ENCODE measurements around the gene TMEM63A. TPM values are rescaled to one million over a fixed set of nuclear protein-coding genes. Genes with fewer than 3 reads are reported as not detected.

TMEM63A gene
- total and polyA plus RNA-seq, 2 of the 13 experiments (the other 11 are each of a cell fraction or from before 2014, with no cell fraction given) = 23.9 to 53.3 TPM

DNA sequence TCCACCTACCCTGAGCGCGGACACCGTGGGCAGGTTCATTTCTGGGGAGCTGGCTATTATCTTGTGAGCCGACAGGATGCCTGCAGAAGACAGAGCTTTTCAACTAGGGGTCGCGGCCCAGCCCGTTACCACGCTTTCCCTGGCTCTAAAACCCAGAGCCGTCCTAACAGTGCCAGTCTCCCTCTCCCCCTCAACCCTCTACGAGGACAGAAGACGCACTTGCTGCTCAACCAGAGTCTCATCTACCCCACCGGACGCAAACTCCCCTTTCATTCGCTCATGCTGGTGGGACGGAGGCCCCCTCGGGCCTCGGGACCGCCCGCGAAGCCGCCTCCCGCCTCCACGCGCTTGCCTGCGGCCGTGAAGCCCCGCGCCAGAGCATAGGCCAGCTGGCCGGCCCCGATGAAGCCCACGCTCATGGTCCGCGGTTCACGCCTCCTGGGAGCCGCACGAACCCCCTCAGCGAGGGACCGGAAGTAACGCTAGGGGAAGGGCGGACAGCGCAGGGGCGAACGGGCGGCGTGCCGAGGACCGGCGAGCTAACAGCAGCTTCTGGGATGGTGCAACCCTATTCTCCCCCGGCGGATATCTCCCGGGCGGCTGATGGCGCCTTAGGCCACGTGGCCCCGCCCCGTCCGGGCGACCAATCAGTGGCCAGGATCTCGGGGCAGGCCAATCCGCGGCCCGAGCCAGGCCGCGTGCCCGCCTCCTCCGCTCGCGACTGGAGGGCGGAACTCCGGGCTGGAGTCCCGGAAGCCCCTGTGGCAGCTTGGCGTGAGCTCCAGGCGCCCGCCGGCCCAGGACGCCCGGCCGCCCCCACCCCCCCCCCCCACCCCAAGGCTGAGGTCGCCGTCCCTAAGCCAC, 41.7 kb upstream of the TMEM63A start, which contains the start of gene PYCR2 (continued):
- TF ChIP-seq ZNF749 (CRISPR knock-in tag; IDR thresholded peaks at IDR 0.05; ENCODE audit: borderline replicate concordance) (peak; percentile 84; the same call in 1 of the 2 replicates), KLF12 (CRISPR knock-in tag; IDR thresholded peaks at IDR 0.05; ENCODE audit: borderline replicate concordance) (no peak), GATAD2A (CRISPR knock-in tag; IDR thresholded peaks at IDR 0.05) (peak; percentile 62), MIER2 (CRISPR knock-in tag; IDR thresholded peaks at IDR 0.05) (no peak), THYN1 (CRISPR knock-in tag; IDR thresholded peaks at IDR 0.05; ENCODE audit: borderline replicate concordance, low read depth) (no peak), FOXK1 (CRISPR knock-in tag; IDR thresholded peaks at IDR 0.05; ENCODE audit: borderline replicate concordance, low read depth) (0 out of 2 replicates have a peak, but pooled peaks have one; percentile 41), ZNF547 (CRISPR knock-in tag; IDR thresholded peaks at IDR 0.05) (peak; percentile 87), DPF2 (CRISPR knock-in tag; IDR thresholded peaks at IDR 0.05; ENCODE audit: borderline replicate concordance, low read depth) (no peak; the same call in 1 of the 2 replicates)
- TF ChIP-seq, protein P1, sequence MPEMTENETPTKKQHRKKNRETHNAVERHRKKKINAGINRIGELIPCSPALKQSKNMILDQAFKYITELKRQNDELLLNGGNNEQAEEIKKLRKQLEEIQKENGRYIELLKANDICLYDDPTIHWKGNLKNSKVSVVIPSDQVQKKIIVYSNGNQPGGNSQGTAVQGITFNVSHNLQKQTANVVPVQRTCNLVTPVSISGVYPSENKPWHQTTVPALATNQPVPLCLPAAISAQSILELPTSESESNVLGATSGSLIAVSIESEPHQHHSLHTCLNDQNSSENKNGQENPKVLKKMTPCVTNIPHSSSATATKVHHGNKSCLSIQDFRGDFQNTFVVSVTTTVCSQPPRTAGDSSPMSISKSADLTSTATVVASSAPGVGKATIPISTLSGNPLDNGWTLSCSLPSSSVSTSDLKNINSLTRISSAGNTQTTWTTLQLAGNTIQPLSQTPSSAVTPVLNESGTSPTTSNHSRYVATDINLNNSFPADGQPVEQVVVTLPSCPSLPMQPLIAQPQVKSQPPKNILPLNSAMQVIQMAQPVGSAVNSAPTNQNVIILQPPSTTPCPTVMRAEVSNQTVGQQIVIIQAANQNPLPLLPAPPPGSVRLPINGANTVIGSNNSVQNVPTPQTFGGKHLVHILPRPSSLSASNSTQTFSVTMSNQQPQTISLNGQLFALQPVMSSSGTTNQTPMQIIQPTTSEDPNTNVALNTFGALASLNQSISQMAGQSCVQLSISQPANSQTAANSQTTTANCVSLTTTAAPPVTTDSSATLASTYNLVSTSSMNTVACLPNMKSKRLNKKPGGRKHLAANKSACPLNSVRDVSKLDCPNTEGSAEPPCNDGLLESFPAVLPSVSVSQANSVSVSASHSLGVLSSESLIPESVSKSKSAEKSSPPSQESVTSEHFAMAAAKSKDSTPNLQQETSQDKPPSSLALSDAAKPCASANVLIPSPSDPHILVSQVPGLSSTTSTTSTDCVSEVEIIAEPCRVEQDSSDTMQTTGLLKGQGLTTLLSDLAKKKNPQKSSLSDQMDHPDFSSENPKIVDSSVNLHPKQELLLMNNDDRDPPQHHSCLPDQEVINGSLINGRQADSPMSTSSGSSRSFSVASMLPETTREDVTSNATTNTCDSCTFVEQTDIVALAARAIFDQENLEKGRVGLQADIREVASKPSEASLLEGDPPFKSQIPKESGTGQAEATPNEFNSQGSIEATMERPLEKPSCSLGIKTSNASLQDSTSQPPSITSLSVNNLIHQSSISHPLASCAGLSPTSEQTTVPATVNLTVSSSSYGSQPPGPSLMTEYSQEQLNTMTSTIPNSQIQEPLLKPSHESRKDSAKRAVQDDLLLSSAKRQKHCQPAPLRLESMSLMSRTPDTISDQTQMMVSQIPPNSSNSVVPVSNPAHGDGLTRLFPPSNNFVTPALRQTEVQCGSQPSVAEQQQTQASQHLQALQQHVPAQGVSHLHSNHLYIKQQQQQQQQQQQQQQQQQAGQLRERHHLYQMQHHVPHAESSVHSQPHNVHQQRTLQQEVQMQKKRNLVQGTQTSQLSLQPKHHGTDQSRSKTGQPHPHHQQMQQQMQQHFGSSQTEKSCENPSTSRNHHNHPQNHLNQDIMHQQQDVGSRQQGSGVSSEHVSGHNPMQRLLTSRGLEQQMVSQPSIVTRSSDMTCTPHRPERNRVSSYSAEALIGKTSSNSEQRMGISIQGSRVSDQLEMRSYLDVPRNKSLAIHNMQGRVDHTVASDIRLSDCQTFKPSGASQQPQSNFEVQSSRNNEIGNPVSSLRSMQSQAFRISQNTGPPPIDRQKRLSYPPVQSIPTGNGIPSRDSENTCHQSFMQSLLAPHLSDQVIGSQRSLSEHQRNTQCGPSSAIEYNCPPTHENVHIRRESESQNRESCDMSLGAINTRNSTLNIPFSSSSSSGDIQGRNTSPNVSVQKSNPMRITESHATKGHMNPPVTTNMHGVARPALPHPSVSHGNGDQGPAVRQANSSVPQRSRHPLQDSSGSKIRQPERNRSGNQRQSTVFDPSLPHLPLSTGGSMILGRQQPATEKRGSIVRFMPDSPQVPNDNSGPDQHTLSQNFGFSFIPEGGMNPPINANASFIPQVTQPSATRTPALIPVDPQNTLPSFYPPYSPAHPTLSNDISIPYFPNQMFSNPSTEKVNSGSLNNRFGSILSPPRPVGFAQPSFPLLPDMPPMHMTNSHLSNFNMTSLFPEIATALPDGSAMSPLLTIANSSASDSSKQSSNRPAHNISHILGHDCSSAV (CRISPR knock-in tag; IDR thresholded peaks at IDR 0.05; ENCODE audit: borderline replicate concordance) = 0 out of 2 replicates have a peak, but pooled peaks have one; percentile 38
- TF ChIP-seq, protein P2, sequence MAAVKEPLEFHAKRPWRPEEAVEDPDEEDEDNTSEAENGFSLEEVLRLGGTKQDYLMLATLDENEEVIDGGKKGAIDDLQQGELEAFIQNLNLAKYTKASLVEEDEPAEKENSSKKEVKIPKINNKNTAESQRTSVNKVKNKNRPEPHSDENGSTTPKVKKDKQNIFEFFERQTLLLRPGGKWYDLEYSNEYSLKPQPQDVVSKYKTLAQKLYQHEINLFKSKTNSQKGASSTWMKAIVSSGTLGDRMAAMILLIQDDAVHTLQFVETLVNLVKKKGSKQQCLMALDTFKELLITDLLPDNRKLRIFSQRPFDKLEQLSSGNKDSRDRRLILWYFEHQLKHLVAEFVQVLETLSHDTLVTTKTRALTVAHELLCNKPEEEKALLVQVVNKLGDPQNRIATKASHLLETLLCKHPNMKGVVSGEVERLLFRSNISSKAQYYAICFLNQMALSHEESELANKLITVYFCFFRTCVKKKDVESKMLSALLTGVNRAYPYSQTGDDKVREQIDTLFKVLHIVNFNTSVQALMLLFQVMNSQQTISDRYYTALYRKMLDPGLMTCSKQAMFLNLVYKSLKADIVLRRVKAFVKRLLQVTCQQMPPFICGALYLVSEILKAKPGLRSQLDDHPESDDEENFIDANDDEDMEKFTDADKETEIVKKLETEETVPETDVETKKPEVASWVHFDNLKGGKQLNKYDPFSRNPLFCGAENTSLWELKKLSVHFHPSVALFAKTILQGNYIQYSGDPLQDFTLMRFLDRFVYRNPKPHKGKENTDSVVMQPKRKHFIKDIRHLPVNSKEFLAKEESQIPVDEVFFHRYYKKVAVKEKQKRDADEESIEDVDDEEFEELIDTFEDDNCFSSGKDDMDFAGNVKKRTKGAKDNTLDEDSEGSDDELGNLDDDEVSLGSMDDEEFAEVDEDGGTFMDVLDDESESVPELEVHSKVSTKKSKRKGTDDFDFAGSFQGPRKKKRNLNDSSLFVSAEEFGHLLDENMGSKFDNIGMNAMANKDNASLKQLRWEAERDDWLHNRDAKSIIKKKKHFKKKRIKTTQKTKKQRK (IDR thresholded peaks at IDR 0.05; ENCODE audit: low read length) = no peak
- TF ChIP-seq, protein P3, sequence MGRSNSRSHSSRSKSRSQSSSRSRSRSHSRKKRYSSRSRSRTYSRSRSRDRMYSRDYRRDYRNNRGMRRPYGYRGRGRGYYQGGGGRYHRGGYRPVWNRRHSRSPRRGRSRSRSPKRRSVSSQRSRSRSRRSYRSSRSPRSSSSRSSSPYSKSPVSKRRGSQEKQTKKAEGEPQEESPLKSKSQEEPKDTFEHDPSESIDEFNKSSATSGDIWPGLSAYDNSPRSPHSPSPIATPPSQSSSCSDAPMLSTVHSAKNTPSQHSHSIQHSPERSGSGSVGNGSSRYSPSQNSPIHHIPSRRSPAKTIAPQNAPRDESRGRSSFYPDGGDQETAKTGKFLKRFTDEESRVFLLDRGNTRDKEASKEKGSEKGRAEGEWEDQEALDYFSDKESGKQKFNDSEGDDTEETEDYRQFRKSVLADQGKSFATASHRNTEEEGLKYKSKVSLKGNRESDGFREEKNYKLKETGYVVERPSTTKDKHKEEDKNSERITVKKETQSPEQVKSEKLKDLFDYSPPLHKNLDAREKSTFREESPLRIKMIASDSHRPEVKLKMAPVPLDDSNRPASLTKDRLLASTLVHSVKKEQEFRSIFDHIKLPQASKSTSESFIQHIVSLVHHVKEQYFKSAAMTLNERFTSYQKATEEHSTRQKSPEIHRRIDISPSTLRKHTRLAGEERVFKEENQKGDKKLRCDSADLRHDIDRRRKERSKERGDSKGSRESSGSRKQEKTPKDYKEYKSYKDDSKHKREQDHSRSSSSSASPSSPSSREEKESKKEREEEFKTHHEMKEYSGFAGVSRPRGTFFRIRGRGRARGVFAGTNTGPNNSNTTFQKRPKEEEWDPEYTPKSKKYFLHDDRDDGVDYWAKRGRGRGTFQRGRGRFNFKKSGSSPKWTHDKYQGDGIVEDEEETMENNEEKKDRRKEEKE (IDR thresholded peaks at IDR 0.05) = no peak

All from HepG2 (cell line).